SU-DHL-6 (cell line): ENCODE results near the gene PRDM11.

Source experiments
- H2AFZ ChIP-seq: fragments of 200-600 bp; sonication (generic); 2 replicates; pipeline ENCODE4 v1.6.1; 2014; ENCODE audit warnings: low read depth, mild to moderate bottlenecking, moderate library complexity, mixed read lengths, antibody characterized with exemption, low read length; ENCODE audit not compliant: severe bottlenecking
- H3F3A ChIP-seq: fragments of 200-600 bp; shearing (Covaris generic); 2 replicates; pipeline ENCODE4 v1.6.0; 2016; ENCODE audit warnings: antibody characterized with exemption, mild to moderate bottlenecking; ENCODE audit not compliant: insufficient read depth
- H3K27ac ChIP-seq: fragments of 200-600 bp; sonication (generic); 2 replicates; pipeline ENCODE4 v1.5.1; 2016; ENCODE audit warnings: low read depth, mild to moderate bottlenecking, low read length, moderate library complexity, mixed read lengths
- H3K27me3 ChIP-seq: fragments of 200-600 bp; sonication (generic), shearing (Covaris generic); 2 replicates; pipeline ENCODE4 v1.6.0; 2014; ENCODE audit warnings: mild to moderate bottlenecking, low read length
- H3K36me3 ChIP-seq: fragments of 200-600 bp; sonication (generic); 2 replicates; pipeline ENCODE4 v1.6.1; 2014; ENCODE audit warnings: mild to moderate bottlenecking, low read length, mixed read lengths
- H3K4me2 ChIP-seq: fragments of 300-600, 200-600 bp; shearing (Covaris generic), sonication (generic); 2 replicates; pipeline ENCODE4 v1.6.0; 2014; ENCODE audit warnings: low read length, low read depth, mild to moderate bottlenecking; ENCODE audit not compliant: poor library complexity, severe bottlenecking
- H3K4me3 ChIP-seq: fragments of 200-600 bp; sonication (generic); 2 replicates; pipeline ENCODE4 v1.5.1; 2014; ENCODE audit warnings: antibody characterized with exemption, low read length, mild to moderate bottlenecking, mixed read lengths; ENCODE audit not compliant: insufficient read depth, poor library complexity, severe bottlenecking
- H3K79me2 ChIP-seq: fragments of 200-600 bp; sonication (generic); 2 replicates; pipeline ENCODE4 v1.6.1; 2014; ENCODE audit warnings: mild to moderate bottlenecking, low read length, moderate library complexity; ENCODE audit not compliant: insufficient read depth
- H3K9ac ChIP-seq: fragments of 200-600 bp; sonication (generic); 2 replicates; pipeline ENCODE4 v1.7.0; 2014; ENCODE audit warnings: mild to moderate bottlenecking, low read length
- H3K9me2 ChIP-seq: fragments of 200-600 bp; sonication (generic); replicated peaks from 2 replicates; pipeline ENCODE4 v1.6.1; 2014; ENCODE audit warnings: low read length; ENCODE audit not compliant: insufficient read depth
- H3K9me3 ChIP-seq: fragments of 200-600 bp; sonication (generic); 2 replicates; pipeline ENCODE4 v1.6.1; 2014; ENCODE audit warnings: low read length, mixed read lengths; ENCODE audit not compliant: insufficient read depth
- H4K20me1 ChIP-seq: fragments of 200-600 bp; sonication (generic); 2 replicates; pipeline ENCODE4 v1.6.1; 2014; ENCODE audit warnings: low read depth, mild to moderate bottlenecking, antibody characterized with exemption, low read length, moderate library complexity, mixed read lengths
- EZH2phosphoT487 ChIP-seq: fragments of 200-600 bp; sonication (generic), shearing (Covaris generic); conservative IDR thresholded peaks from 2 replicates; pipeline ENCODE4 v1.6.1; 2018; ENCODE audit warnings: mild to moderate bottlenecking, antibody characterized with exemption, low read length, moderate library complexity, mixed read lengths
- TF ChIP-seq, protein P1 (sequence below): fragments of 200-600 bp; sonication (generic); IDR thresholded peaks from one replicate; pipeline ENCODE4 v1.5.1; 2017; ENCODE audit warnings: antibody characterized with exemption, mild to moderate bottlenecking, low read length, moderate library complexity; ENCODE audit not compliant: insufficient read depth, poor library complexity, severe bottlenecking

PRDM11 gene

DNA sequence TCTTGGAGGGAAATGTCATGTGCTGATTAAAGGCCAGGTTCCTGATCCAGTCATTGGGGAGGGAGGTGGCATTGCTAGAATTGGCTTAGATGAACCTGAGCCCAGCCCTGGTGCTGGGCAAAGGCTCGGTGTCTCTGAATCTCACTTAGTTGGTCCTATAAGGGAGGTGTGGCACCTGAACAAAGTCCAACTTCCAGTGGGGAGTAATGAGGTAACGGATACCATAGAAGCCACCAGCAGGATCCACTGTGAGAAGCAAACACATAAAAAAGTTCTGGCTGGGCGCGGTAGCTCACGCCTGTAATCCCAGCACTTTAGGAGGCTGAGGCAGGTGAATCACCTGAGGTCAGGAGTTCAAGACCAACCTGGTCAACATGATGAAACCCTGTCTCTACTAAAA is 26.6 kb downstream of the PRDM11 start:
- Histone ChIP-seq H3K27me3 (no peaks in the 10 kb centered on the region), H3K4me3 (no peak overlapping the region), H3F3A (no peaks in the 10 kb centered on the region), H3K36me3 (no peaks in the 10 kb centered on the region), H3K9me3 (no peaks in the 10 kb centered on the region), H3K79me2 (no peaks in the 10 kb centered on the region), H3K27ac (no peak overlapping the region), H3K9me2 (no peaks in the 10 kb centered on the region), H4K20me1 (no peaks in the 10 kb centered on the region), H3K9ac (no peak overlapping the region), H3K4me2 (no peak overlapping the region), H2AFZ (no peak overlapping the region)
- TF ChIP-seq, protein P1, sequence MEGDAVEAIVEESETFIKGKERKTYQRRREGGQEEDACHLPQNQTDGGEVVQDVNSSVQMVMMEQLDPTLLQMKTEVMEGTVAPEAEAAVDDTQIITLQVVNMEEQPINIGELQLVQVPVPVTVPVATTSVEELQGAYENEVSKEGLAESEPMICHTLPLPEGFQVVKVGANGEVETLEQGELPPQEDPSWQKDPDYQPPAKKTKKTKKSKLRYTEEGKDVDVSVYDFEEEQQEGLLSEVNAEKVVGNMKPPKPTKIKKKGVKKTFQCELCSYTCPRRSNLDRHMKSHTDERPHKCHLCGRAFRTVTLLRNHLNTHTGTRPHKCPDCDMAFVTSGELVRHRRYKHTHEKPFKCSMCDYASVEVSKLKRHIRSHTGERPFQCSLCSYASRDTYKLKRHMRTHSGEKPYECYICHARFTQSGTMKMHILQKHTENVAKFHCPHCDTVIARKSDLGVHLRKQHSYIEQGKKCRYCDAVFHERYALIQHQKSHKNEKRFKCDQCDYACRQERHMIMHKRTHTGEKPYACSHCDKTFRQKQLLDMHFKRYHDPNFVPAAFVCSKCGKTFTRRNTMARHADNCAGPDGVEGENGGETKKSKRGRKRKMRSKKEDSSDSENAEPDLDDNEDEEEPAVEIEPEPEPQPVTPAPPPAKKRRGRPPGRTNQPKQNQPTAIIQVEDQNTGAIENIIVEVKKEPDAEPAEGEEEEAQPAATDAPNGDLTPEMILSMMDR: no peak
- TF ChIP-seq EZH2phosphoT487: no peak

- TF ChIP-seq EZH2phosphoT487: no peak
- TF ChIP-seq, protein P1: no peak
- H4K20me1 ChIP-seq: no peaks in the 10 kb centered on the region
- no peak overlapping the region for H3K4me2 ChIP-seq
- H3K27me3 ChIP-seq: no peaks in the 10 kb centered on the region
- no peaks in the 10 kb centered on the region for H3K36me3 ChIP-seq
- H3K9me2 ChIP-seq: no peaks in the 10 kb centered on the region
- H2AFZ ChIP-seq: no peak overlapping the region
- no peak overlapping the region for H3K27ac ChIP-seq
- H3K9ac ChIP-seq: no peak overlapping the region
- H3F3A ChIP-seq: no peaks in the 10 kb centered on the region
- H3K79me2 ChIP-seq: no peaks in the 10 kb centered on the region
- no peak overlapping the region for H3K4me3 ChIP-seq
- no peaks in the 10 kb centered on the region for H3K9me3 ChIP-seq
Measured at GRCh38 chr11:45174168-45174835, 27.9 kb downstream of the PRDM11 start.

GRCh38 chr11:45174963-45175362 is 28.5 kb downstream of the PRDM11 start:
- Histone ChIP-seq H4K20me1 (no peaks in the 10 kb centered on the region), H3K27me3 (no peaks in the 10 kb centered on the region), H3K36me3 (no peaks in the 10 kb centered on the region), H3F3A (no peaks in the 10 kb centered on the region), H3K79me2 (no peaks in the 10 kb centered on the region), H3K9me2 (no peaks in the 10 kb centered on the region), H3K9me3 (no peaks in the 10 kb centered on the region), H3K9ac (no peak overlapping the region), H2AFZ (no peak overlapping the region), H3K4me2 (no peak overlapping the region), H3K27ac (no peak overlapping the region), H3K4me3 (no peak overlapping the region)
- no peak for TF ChIP-seq EZH2phosphoT487
- TF ChIP-seq, protein P1: no peak
